Tibial nerve (tissue), 4 donors: ENCODE data around the gene APBA3.

Experiments used
- CTCF ChIP-seq, 5 experiments: fragments of 200-600 bp in 3 of 5; fragments of 450-650 bp in 2 of 5; sonication (generic) in 3 of 5; IDR thresholded peaks; one replicate each; pipeline ENCODE4 v1.5.1; 2016 to 2019; ENCODE audit warnings: antibody characterized with exemption in 5 of 5, mild to moderate bottlenecking in 3 of 5, moderate library complexity in 2 of 5
- EP300 ChIP-seq, 2 donors: sonication (generic); formaldehyde crosslinking; IDR thresholded peaks; one replicate each; pipeline ENCODE4 v1.6.1; 2017; ENCODE audit warnings: antibody characterized with exemption in 2 of 2, mild to moderate bottlenecking in 1 of 2
- POLR2A ChIP-seq, 2 donors: fragments of 450-650 bp; IDR thresholded peaks; one replicate each; pipeline ENCODE4 v1.6.1; 2017; ENCODE audit warnings: antibody characterized with exemption in 2 of 2, mild to moderate bottlenecking in 2 of 2, moderate library complexity in 2 of 2

DNA sequence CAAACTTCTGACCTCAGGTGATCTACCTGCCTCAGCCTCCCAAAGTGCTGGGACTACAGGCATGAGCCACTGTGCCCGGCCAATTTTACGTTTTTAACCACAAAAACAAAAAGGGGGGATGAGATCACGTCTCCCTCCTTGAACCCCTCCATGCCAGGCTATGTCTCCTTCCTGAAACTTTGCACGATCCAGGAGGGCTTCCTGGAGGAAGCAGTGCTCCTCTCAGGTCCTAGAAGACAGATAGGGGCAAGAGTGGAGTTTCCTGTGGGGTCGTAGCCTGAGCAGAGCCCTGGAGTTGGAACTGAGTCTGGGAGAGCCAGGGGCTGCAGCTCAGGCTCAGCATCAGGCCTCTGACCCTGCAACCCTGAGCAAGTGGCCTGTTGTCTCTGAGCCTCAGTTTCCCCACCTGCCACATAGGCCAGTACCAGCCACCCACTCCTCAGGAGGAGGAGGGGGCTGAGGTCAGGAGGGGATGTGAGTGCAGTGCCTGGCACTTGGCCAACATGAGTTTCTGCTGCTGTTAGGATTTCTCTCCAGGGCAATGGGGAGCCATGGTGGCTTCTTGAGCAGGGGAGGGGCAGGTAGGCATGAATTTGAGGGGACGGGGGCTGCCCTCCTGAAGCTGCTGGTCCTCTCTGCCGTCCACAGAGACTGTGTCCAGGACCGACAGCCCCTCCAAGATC is 16.0 kb downstream of the APBA3 start:
- TF ChIP-seq CTCF (IDR thresholded peaks at IDR 0.05) (no peak), POLR2A (IDR thresholded peaks at IDR 0.05) (no peak), EP300 (IDR thresholded peaks at IDR 0.05) (no peak)
